Activated T-cell treated with anti-CD3 and anti-CD28 coated beads for 48 hours (primary cell): ENCODE data around the gene EMC7.

Experiments used
- DNase-seq: peaks from one replicate; pipeline ENCODE4 v3.0.0-alpha.2; 2020; ENCODE audit warnings: low read depth

The EMC7 gene

GRCh38 chr15:34038023-34038870 lies 63.4 kb downstream of the EMC7 start:
- DNase-seq: peak; percentile 71
